NT2/D1 (cell line): Measurements from ENCODE around the gene ALOX5.

ENCODE experiments used
- DNase-seq: peaks from one replicate; pipeline ENCODE4 v3.0.0-alpha.2; 2011; ENCODE audit warnings: low read depth, low spot score
- H3K27me3 ChIP-seq: 2 replicates; pipeline ENCODE4 v1.6.0; 2011; ENCODE audit warnings: mild to moderate bottlenecking; ENCODE audit not compliant: insufficient read length, insufficient read depth
- H3K36me3 ChIP-seq: 2 replicates; pipeline ENCODE4 v1.6.1; 2011; ENCODE audit warnings: mild to moderate bottlenecking, low read length, mixed read lengths; ENCODE audit not compliant: insufficient read depth, insufficient read length
- H3K4me1 ChIP-seq: 2 replicates; pipeline ENCODE4 v1.5.1; 2011; ENCODE audit not compliant: insufficient read depth, insufficient read length
- H3K4me3 ChIP-seq: 2 replicates; pipeline ENCODE4 v1.5.1; 2011; ENCODE audit warnings: low read depth; ENCODE audit not compliant: insufficient read length
- H3K9ac ChIP-seq: 2 replicates; pipeline ENCODE4 v1.6.0; 2011; ENCODE audit warnings: low read depth; ENCODE audit not compliant: insufficient read length
- H3K9me3 ChIP-seq: 2 replicates; pipeline ENCODE4 v1.5.1; 2011; ENCODE audit warnings: mild to moderate bottlenecking, low read length; ENCODE audit not compliant: insufficient read depth
- SUZ12 ChIP-seq: IDR thresholded peaks from 2 replicates; pipeline ENCODE4 v1.6.1; 2011; ENCODE audit not compliant: insufficient read length, insufficient read depth; ENCODE audit errors: extremely low read depth
- YY1 ChIP-seq: IDR thresholded peaks from 2 replicates; pipeline ENCODE4 v1.6.1; 2011; ENCODE audit not compliant: insufficient read length, insufficient read depth
- ZNF274 ChIP-seq: IDR thresholded peaks from 2 replicates; pipeline ENCODE4 v1.6.1; 2011; ENCODE audit warnings: mild to moderate bottlenecking, low read depth, low read length

ALOX5 gene

GRCh38 chr10:45439365-45439764, 65.3 kb downstream of the ALOX5 start:
- TF ChIP-seq SUZ12 (no peak), ZNF274 (no peak), YY1 (no peak)
- H3K4me1 ChIP-seq, result no peaks in the 10 kb centered on the region
- no peak overlapping the region for H3K9ac ChIP-seq
- H3K27me3 ChIP-seq, result no peaks in the 10 kb centered on the region
- no peaks in the 10 kb centered on the region for H3K36me3 ChIP-seq
- no peak overlapping the region for H3K4me3 ChIP-seq
- DNase-seq, result no peak
- H3K9me3 ChIP-seq, result no peaks in the 10 kb centered on the region

GRCh38 chr10:45439873-45440272, 65.9 kb downstream of the ALOX5 start:
- no peaks in the 10 kb centered on the region for H3K4me1 ChIP-seq
- DNase-seq, result no peak
- H3K9ac ChIP-seq, result no peak overlapping the region
- no peaks in the 10 kb centered on the region for H3K36me3 ChIP-seq
- H3K4me3 ChIP-seq, result no peak overlapping the region
- no peaks in the 10 kb centered on the region for H3K9me3 ChIP-seq
- no peak for TF ChIP-seq ZNF274
- no peak for TF ChIP-seq SUZ12
- TF ChIP-seq YY1, result no peak
- H3K27me3 ChIP-seq, result no peaks in the 10 kb centered on the region

GRCh38 chr10:45440511-45441062, 66.6 kb downstream of the ALOX5 start:
- H3K4me1 ChIP-seq, result no peaks in the 10 kb centered on the region
- no peak for TF ChIP-seq ZNF274
- no peak for TF ChIP-seq SUZ12
- no peak for TF ChIP-seq YY1

GRCh38 chr10:45441239-45442190, 67.5 kb downstream of the ALOX5 start:
- DNase-seq, result no peak
- H3K9me3 ChIP-seq, result no peaks in the 10 kb centered on the region
- no peaks in the 10 kb centered on the region for H3K4me1 ChIP-seq
- H3K36me3 ChIP-seq, result no peaks in the 10 kb centered on the region
- no peak overlapping the region for H3K9ac ChIP-seq
- TF ChIP-seq SUZ12, result no peak
- no peak for TF ChIP-seq YY1
- TF ChIP-seq ZNF274, result no peak
- no peak overlapping the region for H3K4me3 ChIP-seq
- H3K27me3 ChIP-seq, result no peaks in the 10 kb centered on the region

More at GRCh38 chr10:45440511-45441062, 66.6 kb downstream of the ALOX5 start:
- Histone ChIP-seq H3K4me3 (no peak overlapping the region), H3K36me3 (no peaks in the 10 kb centered on the region), H3K9me3 (no peaks in the 10 kb centered on the region), H3K27me3 (no peaks in the 10 kb centered on the region), H3K9ac (no peak overlapping the region)
- no peak for DNase-seq

- H3K9ac ChIP-seq, result no peak overlapping the region
- no peaks in the 10 kb centered on the region for H3K27me3 ChIP-seq
- H3K9me3 ChIP-seq, result no peaks in the 10 kb centered on the region
- no peak overlapping the region for H3K4me3 ChIP-seq
- no peaks in the 10 kb centered on the region for H3K36me3 ChIP-seq
- TF ChIP-seq YY1 (no peak), SUZ12 (no peak), ZNF274 (no peak)
- no peaks in the 10 kb centered on the region for H3K4me1 ChIP-seq
- no peak for DNase-seq
Observed at GRCh38 chr10:45442251-45442650, 68.2 kb downstream of the ALOX5 start.

- H3K4me3 ChIP-seq, result no peak overlapping the region
- no peaks in the 10 kb centered on the region for H3K9me3 ChIP-seq
- DNase-seq, result no peak
- H3K9ac ChIP-seq, result no peak overlapping the region
- no peaks in the 10 kb centered on the region for H3K27me3 ChIP-seq
- TF ChIP-seq ZNF274 (no peak), SUZ12 (no peak), YY1 (no peak)
- no peaks in the 10 kb centered on the region for H3K4me1 ChIP-seq
- no peaks in the 10 kb centered on the region for H3K36me3 ChIP-seq
Observed at GRCh38 chr10:45442662-45443061, 68.6 kb downstream of the ALOX5 start.
